Kidney (tissue), 14 donors: ENCODE measurements around the gene KREMEN2. TPM values are rescaled to one million over a fixed set of nuclear protein-coding genes. Genes with fewer than 3 reads are reported as not detected.

ENCODE experiments used
- DNase-seq, 5 donors: peaks; one replicate each; pipeline ENCODE4 v3.0.0-alpha.2; 2013 to 2020
- FAIRE-seq: peaks from 2 replicates; lab custom pipeline; 2012; peaks lifted over from hg19 to GRCh38; lab: Jason Lieb, UNC
- H3K27ac ChIP-seq, 2 donors: one replicate each; pipeline ENCODE4 v1.7.0; 2013; ENCODE audit warnings: low read depth in 2 of 2, low read length in 2 of 2, inconsistent platforms in 1 of 2
- H3K27me3 ChIP-seq: one replicate; pipeline ENCODE4 v1.7.1; 2013; ENCODE audit warnings: low read length, inconsistent platforms; ENCODE audit not compliant: control insufficient read depth, insufficient read depth
- H3K36me3 ChIP-seq, 3 donors: one replicate each; pipeline versions ENCODE4 v1.7.0 to v1.7.1; 2013; ENCODE audit warnings: low read length in 3 of 3, control low read depth in 1 of 3, inconsistent platforms in 1 of 3; ENCODE audit not compliant: insufficient read depth in 3 of 3, control insufficient read depth in 2 of 3
- H3K4me1 ChIP-seq, 3 donors: one replicate each; pipeline versions ENCODE4 v1.7.0 to v1.7.1; 2013; ENCODE audit warnings: low read length in 3 of 3, inconsistent platforms in 1 of 3, low read depth in 1 of 3; ENCODE audit not compliant: control insufficient read depth in 2 of 3, insufficient read depth in 2 of 3
- H3K4me3 ChIP-seq, 3 donors: one replicate each; pipeline versions ENCODE4 v1.7.0 to v1.8.1; 2013; ENCODE audit warnings: low read length in 3 of 3, control low read depth in 1 of 3, inconsistent platforms in 1 of 3
- H3K9ac ChIP-seq, 3 donors: one replicate each; pipeline versions ENCODE4 v1.7.0 to v1.7.1; 2013; ENCODE audit warnings: low read length in 3 of 3, control low read depth in 1 of 3, inconsistent platforms in 1 of 3
- H3K9me3 ChIP-seq, 3 donors: one replicate each; pipeline versions ENCODE4 v1.7.0 to v1.7.1; 2013; ENCODE audit warnings: low read length in 3 of 3, control low read depth in 1 of 3, inconsistent platforms in 1 of 3; ENCODE audit not compliant: control insufficient read depth in 2 of 3, insufficient read depth in 1 of 3
- CTCF ChIP-seq: IDR thresholded peaks from 3 replicates; pipeline ENCODE4 v1.5.1; 2012; ENCODE audit warnings: mild to moderate bottlenecking, moderate library complexity, borderline replicate concordance; ENCODE audit not compliant: insufficient read depth; ENCODE audit errors: extremely low read depth
- intact Hi-C: fragments of 100-400 bp; cut with DNase I; formaldehyde crosslinking; loops from one replicate; pipeline ENCODE4 v1.11.1; 2022
- polyA plus RNA-seq: library from polyadenylated mRNA; stranded (reverse); fragments of 350-450 nt; fragmentation: Illumina TruSeq; extraction: RNeasy Lipid Tissue Mini Kit (QIAGEN cat#74804); gene quantifications from one replicate; pipeline ENCODE4 v1.2.3, GENCODE V29; 2014; ENCODE audit warnings: low read depth, low replicate concordance; ENCODE audit not compliant: insufficient read depth
- total RNA-seq: library from RNA; stranded (reverse); fragmentation: NEBNext Ultra II Directional; extraction: Animal tissue kit (Norgen Biotek cat#: 25700); gene quantifications from one replicate; pipeline ENCODE4 v1.2.1, GENCODE V29; 2021
- donor health status: control.
- donor health status: control.
- donor health status: control.
- donor health status: control.
- donor health status: control.
- donor health status: DM: yes; HTN: yes; CAD: no.
- donor health status: Normal renal cell carcinoma (clear cell type).

KREMEN2 gene
- total and polyA plus RNA-seq, 2 donors from 2014 or later: not detected

- Histone ChIP-seq H3K27me3 (no peaks in the 10 kb centered on the region), H3K9me3 (no peaks in the 10 kb centered on the region), H3K36me3 (peaks cover 0 to 3% (median 0%) of the 10 kb centered on the region in 3 donors), H3K27ac (no peak overlapping the region), H3K9ac (no peak overlapping the region), H3K4me3 (no peak overlapping the region), H3K4me1 (no peaks in the 10 kb centered on the region)
- DNase-seq: peak in 4 of 5 donors; percentile 30 to 63 (median 56)
- intact Hi-C loops: no loop called here
- no peak for TF ChIP-seq CTCF
- no peak for FAIRE-seq
These were observed 10.1 kb upstream of the KREMEN2 start for GRCh38 chr16:2953706-2954627.

- no peak overlapping the region for H3K27ac ChIP-seq
- DNase-seq (peak in 1 of 5 donors; percentile 63), FAIRE-seq (no peak)
- no peaks in the 10 kb centered on the region for H3K27me3 ChIP-seq
- no peak overlapping the region for H3K9ac ChIP-seq
- H3K36me3 ChIP-seq: peaks cover 0 to under 1% (median 0%) of the 10 kb centered on the region in 3 donors
- intact Hi-C loops: no loop called here
- TF ChIP-seq CTCF: no peak
- no peak overlapping the region for H3K4me3 ChIP-seq
- no peaks in the 10 kb centered on the region for H3K4me1 ChIP-seq
- no peaks in the 10 kb centered on the region for H3K9me3 ChIP-seq
These were observed 9.3 kb upstream of the KREMEN2 start for GRCh38 chr16:2954656-2955381.

GRCh38 chr16:2955438-2955778 is 8.7 kb upstream of the KREMEN2 start:
- DNase-seq (no peak), FAIRE-seq (no peak)
- Histone ChIP-seq H3K27ac (no peak overlapping the region), H3K36me3 (no peaks in the 10 kb centered on the region), H3K27me3 (no peaks in the 10 kb centered on the region), H3K4me3 (no peak overlapping the region), H3K9ac (no peak overlapping the region), H3K9me3 (no peaks in the 10 kb centered on the region), H3K4me1 (no peaks in the 10 kb centered on the region)
- intact Hi-C loops: no loop called here
- TF ChIP-seq CTCF: no peak
